Thyroid gland (tissue), 4 donors: Measurements from ENCODE around the gene CINP.

ENCODE experiments used
- CTCF ChIP-seq, 6 experiments: fragments of 200-600 bp in 3 of 6; fragments of 450-650 bp in 3 of 6; sonication (generic) in 3 of 6; IDR thresholded peaks; one replicate each; pipeline ENCODE4 v1.5.1; 2016 to 2019; ENCODE audit warnings: antibody characterized with exemption in 6 of 6, mild to moderate bottlenecking in 2 of 6, inconsistent platforms in 1 of 6, moderate library complexity in 1 of 6
- POLR2A ChIP-seq, 2 donors: fragments of 450-650 bp; IDR thresholded peaks; one replicate each; pipeline ENCODE4 v1.6.1; 2017; ENCODE audit warnings: antibody characterized with exemption in 2 of 2, mild to moderate bottlenecking in 2 of 2, moderate library complexity in 1 of 2

- TF ChIP-seq POLR2A (IDR thresholded peaks at IDR 0.05) (no peak), CTCF (IDR thresholded peaks at IDR 0.05) (no peak)
Measured at GRCh38 chr14:102375119-102375518, 12.4 kb upstream of the CINP start.
